ENCODE measurements around the gene ZBP1. TPM values are rescaled to one million over a fixed set of nuclear protein-coding genes. Genes with fewer than 3 reads are reported as not detected.
A peak's percentile ranks its signal among the peaks of the same experiment; 100 is the strongest.

Gene ZBP1
- total and polyA plus RNA-seq, 8 donors = 0.11 to 5.3 (median 0.39) TPM; not detected in 2

GRCh38 chr20:57612916-57613315 is 7.3 kb downstream of the ZBP1 start:
- H3K27ac ChIP-seq = no peak overlapping the region
- H3K9me3 ChIP-seq = no peaks in the 10 kb centered on the region
- H3K36me3 ChIP-seq = peaks cover 0 to 4% of the 10 kb centered on the region in 2 donors
- ATAC-seq (no peak), DNase-seq (peak in 1 of 4 donors; percentile 41)
- intact Hi-C loops (cut with DNase I) = no loop called here
- H3K4me3 ChIP-seq = no peak overlapping the region
- H3K4me1 ChIP-seq = peaks cover 0 to 8% of the 10 kb centered on the region in 2 donors
- peaks cover 0 to 23% of the 10 kb centered on the region in 2 donors for H3K27me3 ChIP-seq
- TF ChIP-seq, protein P1, sequence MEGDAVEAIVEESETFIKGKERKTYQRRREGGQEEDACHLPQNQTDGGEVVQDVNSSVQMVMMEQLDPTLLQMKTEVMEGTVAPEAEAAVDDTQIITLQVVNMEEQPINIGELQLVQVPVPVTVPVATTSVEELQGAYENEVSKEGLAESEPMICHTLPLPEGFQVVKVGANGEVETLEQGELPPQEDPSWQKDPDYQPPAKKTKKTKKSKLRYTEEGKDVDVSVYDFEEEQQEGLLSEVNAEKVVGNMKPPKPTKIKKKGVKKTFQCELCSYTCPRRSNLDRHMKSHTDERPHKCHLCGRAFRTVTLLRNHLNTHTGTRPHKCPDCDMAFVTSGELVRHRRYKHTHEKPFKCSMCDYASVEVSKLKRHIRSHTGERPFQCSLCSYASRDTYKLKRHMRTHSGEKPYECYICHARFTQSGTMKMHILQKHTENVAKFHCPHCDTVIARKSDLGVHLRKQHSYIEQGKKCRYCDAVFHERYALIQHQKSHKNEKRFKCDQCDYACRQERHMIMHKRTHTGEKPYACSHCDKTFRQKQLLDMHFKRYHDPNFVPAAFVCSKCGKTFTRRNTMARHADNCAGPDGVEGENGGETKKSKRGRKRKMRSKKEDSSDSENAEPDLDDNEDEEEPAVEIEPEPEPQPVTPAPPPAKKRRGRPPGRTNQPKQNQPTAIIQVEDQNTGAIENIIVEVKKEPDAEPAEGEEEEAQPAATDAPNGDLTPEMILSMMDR (IDR thresholded peaks at IDR 0.05) = no peak

- H3K4me3 ChIP-seq = no peak overlapping the region
- H3K9me3 ChIP-seq = no peaks in the 10 kb centered on the region
- ATAC-seq (no peak), DNase-seq (peak in 1 of 4 donors; percentile 27)
- H3K27me3 ChIP-seq = peaks cover 0 to 23% of the 10 kb centered on the region in 2 donors
- H3K27ac ChIP-seq = no peak overlapping the region
- TF ChIP-seq, protein P1 (IDR thresholded peaks at IDR 0.05) = no peak
- H3K36me3 ChIP-seq = peaks cover 0 to 4% of the 10 kb centered on the region in 2 donors
- intact Hi-C loops (cut with DNase I) = no loop called here
- peaks cover 0 to 3% of the 10 kb centered on the region in 2 donors for H3K4me1 ChIP-seq
These were observed 7.8 kb downstream of the ZBP1 start for GRCh38 chr20:57612436-57612835.

DNA sequence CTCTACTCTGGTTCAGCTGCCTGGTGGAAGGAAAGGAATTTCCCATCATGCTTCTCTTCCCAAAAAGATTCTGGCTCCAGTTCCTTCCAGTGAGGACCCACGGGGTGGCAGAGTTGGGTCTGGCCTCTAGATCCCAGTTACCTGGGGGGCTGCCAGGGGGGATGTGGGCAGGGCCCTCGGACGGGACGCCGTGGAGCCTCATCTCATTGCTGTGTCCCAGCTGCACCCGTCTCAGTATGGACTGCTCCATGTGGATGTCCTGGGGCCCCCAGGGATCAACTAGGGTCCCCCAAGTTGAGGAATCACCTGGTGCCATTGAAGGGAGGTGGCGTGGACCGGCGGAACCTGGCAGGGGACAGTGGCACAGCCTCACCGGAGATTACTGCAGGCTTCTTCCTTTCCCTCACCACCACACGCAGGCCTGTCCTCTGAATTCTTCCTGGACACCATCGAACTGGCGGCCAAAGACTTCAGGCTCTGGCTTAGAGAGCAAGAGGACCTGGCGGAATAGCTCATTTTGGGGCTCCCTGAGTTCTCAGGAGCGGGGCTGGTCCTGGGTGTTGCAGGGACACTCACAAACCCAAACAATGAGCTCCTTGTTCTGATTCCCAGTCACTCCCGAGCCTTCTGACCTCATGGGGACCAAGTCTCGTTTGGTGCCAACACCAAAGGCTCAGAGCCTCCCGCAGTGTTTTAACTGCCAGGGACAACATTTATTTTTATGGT is 8.5 kb downstream of the ZBP1 start:
- Histone ChIP-seq H3K9me3 (no peaks in the 10 kb centered on the region), H3K4me3 (no peak overlapping the region), H3K27me3 (peaks cover 0 to 23% of the 10 kb centered on the region in 2 donors), H3K27ac (no peak overlapping the region), H3K4me1 (no peaks in the 10 kb centered on the region), H3K36me3 (peaks cover 0 to 4% of the 10 kb centered on the region in 2 donors)
- peak in 1 of 4 donors; percentile 43 for DNase-seq
- intact Hi-C loops (cut with DNase I) = no loop called here
- no peak for ATAC-seq
- TF ChIP-seq, protein P1 (IDR thresholded peaks at IDR 0.05) = no peak

- no peaks in the 10 kb centered on the region for H3K9me3 ChIP-seq
- TF ChIP-seq, protein P1 (IDR thresholded peaks at IDR 0.05) = no peak
- ATAC-seq = no peak
- intact Hi-C loops (cut with DNase I) = no loop called here
- no peak overlapping the region for H3K4me3 ChIP-seq
- peaks cover 0 to 23% of the 10 kb centered on the region in 2 donors for H3K27me3 ChIP-seq
- no peaks in the 10 kb centered on the region for H3K4me1 ChIP-seq
- peaks cover 0 to 4% of the 10 kb centered on the region in 2 donors for H3K36me3 ChIP-seq
- DNase-seq = peak in 1 of 4 donors; percentile 57
- H3K27ac ChIP-seq = no peak overlapping the region
These were observed 9.8 kb downstream of the ZBP1 start for GRCh38 chr20:57610261-57610952.

- Histone ChIP-seq H3K4me3 (no peak overlapping the region), H3K36me3 (peaks cover 0 to 4% of the 10 kb centered on the region in 2 donors), H3K4me1 (no peaks in the 10 kb centered on the region), H3K27me3 (peaks cover 0 to 23% of the 10 kb centered on the region in 2 donors), H3K27ac (no peak overlapping the region), H3K9me3 (no peaks in the 10 kb centered on the region)
- intact Hi-C loops (cut with DNase I) = no loop called here
- DNase-seq (no peak), ATAC-seq (no peak)
- TF ChIP-seq, protein P1 (IDR thresholded peaks at IDR 0.05) = no peak
These were observed 10.4 kb downstream of the ZBP1 start for GRCh38 chr20:57609842-57610167.
